Ovary (tissue), 3 donors: ENCODE results near the gene CD151.

Source experiments
- CTCF ChIP-seq, 3 donors: fragments of 450-650 bp in 2 of 3; fragments of 200-600 bp in 1 of 3; IDR thresholded peaks; one replicate each; pipeline versions ENCODE4 v1.5.1 to v1.8.0; 2016 to 2022; ENCODE audit warnings: antibody characterized with exemption in 3 of 3, mild to moderate bottlenecking in 1 of 3
- EP300 ChIP-seq: sonication (generic); formaldehyde crosslinking; IDR thresholded peaks from one replicate; pipeline ENCODE4 v1.6.1; 2017; ENCODE audit warnings: antibody characterized with exemption
- POLR2A ChIP-seq: fragments of 450-650 bp; IDR thresholded peaks from one replicate; pipeline ENCODE4 v1.6.1; 2017; ENCODE audit warnings: antibody characterized with exemption, mild to moderate bottlenecking, moderate library complexity
- donor health status: DM: no; HTN: no; CAD: no.

- no peak for TF ChIP-seq CTCF (IDR thresholded peaks at IDR 0.05)
- no peak for TF ChIP-seq POLR2A
- TF ChIP-seq EP300: no peak
These were observed 50.8 kb downstream of the CD151 start for GRCh38 chr11:883527-883926.
